Measurements from ENCODE around the gene SMARCC1. TPM values are rescaled to one million over a fixed set of nuclear protein-coding genes. Genes with fewer than 3 reads are reported as not detected.
A peak's percentile ranks its signal among the peaks of the same experiment; 100 is the strongest.

SMARCC1 gene
- total and polyA plus RNA-seq, 10 donors: 10.5 to 82.9 (median 44.7) TPM

DNA sequence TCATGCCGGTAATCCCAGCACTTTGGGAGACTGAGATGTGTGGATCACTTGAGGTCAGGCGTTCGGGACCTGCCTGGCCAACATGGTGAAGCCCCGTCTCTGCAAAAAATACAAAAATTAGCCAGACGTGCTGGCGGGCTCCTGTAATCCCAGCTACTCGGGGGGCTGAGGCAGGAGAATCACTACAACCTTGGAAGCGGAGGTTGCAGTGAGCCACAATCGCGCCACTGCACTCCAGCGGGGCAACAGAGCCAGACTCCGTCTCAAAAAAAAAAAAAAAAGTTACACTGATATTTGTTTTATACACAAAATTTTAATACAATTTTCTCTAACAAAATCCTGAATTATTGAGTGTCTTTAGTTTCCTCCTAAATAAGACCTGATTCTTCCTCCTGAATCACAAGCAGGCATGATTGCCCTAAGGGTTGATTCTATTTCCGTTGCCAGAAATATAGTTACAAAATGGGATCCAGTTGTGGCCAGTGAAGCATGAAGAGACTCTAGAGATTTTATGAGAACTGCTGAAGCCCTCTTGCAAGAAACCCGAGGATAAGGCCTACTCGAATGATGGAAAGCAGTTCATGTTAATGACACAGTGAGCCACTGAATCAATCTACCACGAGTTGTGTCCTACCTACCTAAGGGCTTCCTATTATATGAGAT lies 9.6 kb upstream of the SMARCC1 start:
- no peak overlapping the region for H3K4me3 ChIP-seq
- intact Hi-C loops (cut with DNase I; ENCODE audit: low total_unique reads): no loop called here
- TF ChIP-seq POLR2AphosphoS5 (IDR thresholded peaks at IDR 0.05) (no peak), POLR2A (IDR thresholded peaks at IDR 0.05) (no peak)
- TF ChIP-seq, protein P1, sequence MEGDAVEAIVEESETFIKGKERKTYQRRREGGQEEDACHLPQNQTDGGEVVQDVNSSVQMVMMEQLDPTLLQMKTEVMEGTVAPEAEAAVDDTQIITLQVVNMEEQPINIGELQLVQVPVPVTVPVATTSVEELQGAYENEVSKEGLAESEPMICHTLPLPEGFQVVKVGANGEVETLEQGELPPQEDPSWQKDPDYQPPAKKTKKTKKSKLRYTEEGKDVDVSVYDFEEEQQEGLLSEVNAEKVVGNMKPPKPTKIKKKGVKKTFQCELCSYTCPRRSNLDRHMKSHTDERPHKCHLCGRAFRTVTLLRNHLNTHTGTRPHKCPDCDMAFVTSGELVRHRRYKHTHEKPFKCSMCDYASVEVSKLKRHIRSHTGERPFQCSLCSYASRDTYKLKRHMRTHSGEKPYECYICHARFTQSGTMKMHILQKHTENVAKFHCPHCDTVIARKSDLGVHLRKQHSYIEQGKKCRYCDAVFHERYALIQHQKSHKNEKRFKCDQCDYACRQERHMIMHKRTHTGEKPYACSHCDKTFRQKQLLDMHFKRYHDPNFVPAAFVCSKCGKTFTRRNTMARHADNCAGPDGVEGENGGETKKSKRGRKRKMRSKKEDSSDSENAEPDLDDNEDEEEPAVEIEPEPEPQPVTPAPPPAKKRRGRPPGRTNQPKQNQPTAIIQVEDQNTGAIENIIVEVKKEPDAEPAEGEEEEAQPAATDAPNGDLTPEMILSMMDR (IDR thresholded peaks at IDR 0.05 in 8 of 11, conservative IDR thresholded peaks at IDR 0.05 in 3 of 11): no peak
- H3K27ac ChIP-seq: no peak overlapping the region
- H3K4me1 ChIP-seq: peaks cover 0 to 14% (median 7%) of the 10 kb centered on the region in 6 donors
- H3K27me3 ChIP-seq (replicated peaks in 1 of 7): no peaks in the 10 kb centered on the region
- H3K36me3 ChIP-seq: no peaks in the 10 kb centered on the region
- peaks cover 0 to 10% (median 6%) of the 10 kb centered on the region in 8 donors for H3K9me3 ChIP-seq
- whole genome bisulfite sequencing, 5 donors: 91 to 96% (median 93%) methylated on average over 16 of the region's 16 CpGs
- DNase-seq: peak; percentile 19

DNA sequence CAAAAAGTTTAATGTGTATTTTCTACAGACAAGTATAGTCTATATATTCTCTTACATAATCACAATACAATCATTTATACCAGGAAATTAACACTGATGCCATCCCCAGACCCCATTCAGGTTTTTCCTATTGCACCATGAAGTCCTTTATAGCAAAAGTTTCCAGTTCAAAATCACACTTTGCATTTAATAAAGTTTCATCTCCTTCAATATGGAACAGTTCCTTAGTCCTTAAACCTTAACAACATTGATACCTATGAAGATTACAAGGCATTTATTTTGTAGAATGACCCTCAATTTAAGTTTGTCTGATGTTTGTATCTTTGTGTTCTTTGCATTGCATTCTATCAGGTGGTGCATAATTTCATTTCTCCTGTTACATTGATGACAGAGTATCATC lies 2.0 kb upstream of the SMARCC1 start:
- Histone ChIP-seq H3K27ac (no peak overlapping the region), H3K36me3 (no peaks in the 10 kb centered on the region), H3K4me1 (peaks cover 22 to 46% (median 37%) of the 10 kb centered on the region in 6 donors), H3K4me3 (no peak overlapping the region), H3K9me3 (no peaks in the 10 kb centered on the region), H3K27me3 (replicated peaks in 1 of 7) (no peaks in the 10 kb centered on the region)
- intact Hi-C loops (cut with DNase I; ENCODE audit: low total_unique reads): no loop called here
- no peak for DNase-seq
- TF ChIP-seq POLR2A (IDR thresholded peaks at IDR 0.05): no peak
- TF ChIP-seq, protein P1 (IDR thresholded peaks at IDR 0.05 in 8 of 11, conservative IDR thresholded peaks at IDR 0.05 in 3 of 11): no peak
- TF ChIP-seq POLR2AphosphoS5 (IDR thresholded peaks at IDR 0.05): no peak

DNA sequence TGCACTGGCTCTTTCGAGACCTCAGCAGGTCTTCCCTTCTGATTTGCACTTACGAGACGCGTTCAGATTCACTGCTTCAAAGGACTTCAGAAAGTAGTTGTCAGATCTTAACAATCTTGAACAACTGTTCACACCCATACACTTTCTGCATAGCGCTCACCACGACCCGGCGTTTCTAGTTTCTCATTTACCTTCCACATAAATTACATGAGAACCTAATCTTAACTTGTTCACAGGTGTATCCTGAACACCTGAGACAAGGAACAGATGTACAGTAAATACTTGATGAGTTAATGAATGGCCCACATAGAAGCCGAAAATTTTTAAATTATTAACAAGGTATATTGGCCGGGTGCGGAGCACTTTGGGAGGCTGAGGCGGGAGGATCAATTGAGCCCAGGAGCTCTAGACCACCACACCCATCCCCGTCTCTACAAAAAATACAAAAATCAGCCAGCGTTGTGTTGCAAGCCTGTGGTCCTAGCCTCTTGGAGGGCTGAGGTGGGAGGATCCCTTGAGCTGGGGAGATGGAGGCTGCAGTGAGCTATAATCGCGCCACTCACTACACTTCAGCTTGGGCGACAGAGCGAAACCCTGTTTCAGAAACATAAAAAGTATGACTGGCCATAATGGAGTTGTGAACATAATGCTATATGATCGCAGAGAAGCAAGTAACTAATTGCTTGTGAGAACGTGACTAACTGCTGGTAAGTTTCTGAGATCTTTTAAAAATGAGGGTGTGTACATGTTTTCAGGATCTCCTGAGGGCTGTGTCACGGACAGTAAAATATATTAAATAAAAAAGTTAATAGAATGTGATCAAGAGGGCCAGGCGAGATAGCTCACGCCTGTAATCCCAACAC lies 984 bp upstream of the SMARCC1 start:
- H3K4me3 ChIP-seq: peak overlapping the region; percentile 75 to 99 (median 96)
- H3K27me3 ChIP-seq (replicated peaks in 1 of 7): no peaks in the 10 kb centered on the region
- no peaks in the 10 kb centered on the region for H3K9me3 ChIP-seq
- 53 to 59% (median 56%) methylated on average over 23 of the region's 23 CpGs for WGBS, 5 donors
- peak; percentile 52 for DNase-seq
- H3K4me1 ChIP-seq: peaks cover 25 to 50% (median 41%) of the 10 kb centered on the region in 6 donors
- no peaks in the 10 kb centered on the region for H3K36me3 ChIP-seq
- peak overlapping the region; percentile 83 to 99 (median 96) for H3K27ac ChIP-seq
- intact Hi-C loops (cut with DNase I; ENCODE audit: low total_unique reads): no loop called here
- no peak for TF ChIP-seq POLR2A (IDR thresholded peaks at IDR 0.05)
- TF ChIP-seq, protein P1 (IDR thresholded peaks at IDR 0.05 in 8 of 11, conservative IDR thresholded peaks at IDR 0.05 in 3 of 11): no peak
- no peak for TF ChIP-seq POLR2AphosphoS5 (IDR thresholded peaks at IDR 0.05)

Data from spleen (tissue), 11 donors.